GM18873 (cell line): ENCODE results near the gene ZNF865.

ENCODE experiments used
- ATAC-seq: cut with Tn5 transposase; IDR thresholded peaks from one replicate; pipeline ENCODE4 v1.9.1; 2021; ENCODE audit warnings: mild to moderate bottlenecking, moderate library complexity, moderate number of reproducible peaks; ENCODE audit not compliant: unreplicated experiment, low FRiP score

The ZNF865 gene

DNA sequence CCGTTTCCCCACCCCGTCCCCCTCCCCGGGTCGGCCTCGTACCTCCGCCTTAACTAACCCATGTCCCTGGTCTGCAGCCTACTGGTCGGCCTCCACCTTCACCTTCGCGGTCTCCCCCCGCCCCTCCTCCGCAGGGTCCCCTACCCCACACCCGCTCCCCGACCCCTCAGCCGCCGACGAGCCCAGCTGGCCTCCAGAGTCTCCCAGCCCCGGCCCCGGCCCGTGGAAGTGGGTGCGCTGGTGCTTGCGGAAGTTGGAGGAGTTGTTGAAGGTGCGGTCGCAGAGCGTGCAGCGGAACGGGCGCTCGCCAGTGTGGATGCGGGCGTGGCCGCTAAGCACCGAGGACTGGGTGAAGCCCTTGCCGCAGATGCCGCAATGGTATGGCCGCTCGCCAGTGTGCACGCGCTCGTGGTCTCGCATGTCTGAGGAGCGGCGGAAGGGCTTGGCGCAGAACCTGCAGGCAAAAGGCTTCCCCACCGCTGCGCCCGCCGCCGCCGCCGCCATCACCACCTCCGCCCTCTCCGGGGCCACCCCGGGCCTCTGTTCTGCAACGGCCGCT, 16.3 kb downstream of the ZNF865 start:
- no peak for ATAC-seq

GRCh38 chr19:55622242-55622969, 17.0 kb downstream of the ZNF865 start:
- ATAC-seq, result no peak

- no peak for ATAC-seq
Measured at GRCh38 chr19:55623130-55623529, 17.7 kb downstream of the ZNF865 start.

DNA sequence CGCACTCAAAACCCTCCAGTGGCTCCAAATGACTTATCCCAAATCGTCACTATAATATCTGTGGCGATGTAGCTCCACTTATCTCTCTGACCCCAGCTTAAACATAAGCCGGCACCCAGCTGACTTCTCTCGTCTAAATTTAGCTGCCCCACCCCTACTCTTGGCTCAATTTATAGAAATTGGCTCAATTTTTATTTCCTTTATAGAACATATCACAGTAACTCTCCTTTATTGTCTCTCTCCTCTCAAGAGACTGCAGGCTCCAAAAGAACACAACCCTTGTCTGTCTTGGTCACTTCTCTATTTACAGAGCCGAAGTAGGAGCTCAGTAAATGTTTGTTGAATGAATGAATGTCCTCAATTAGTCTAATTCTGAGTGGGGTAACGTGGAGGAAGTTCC, 18.1 kb downstream of the ZNF865 start:
- ATAC-seq, result no peak

- no peak for ATAC-seq
Measured at GRCh38 chr19:55624109-55625003, 18.9 kb downstream of the ZNF865 start, which contains the start of gene ZNF784. TSS of gene ZNF784 (minus strand) at chr19:55624566. CDS start at chr19:55624561, 5 bp downstream.

GRCh38 chr19:55625004-55625326, 19.5 kb downstream of the ZNF865 start:
- ATAC-seq, result no peak

DNA sequence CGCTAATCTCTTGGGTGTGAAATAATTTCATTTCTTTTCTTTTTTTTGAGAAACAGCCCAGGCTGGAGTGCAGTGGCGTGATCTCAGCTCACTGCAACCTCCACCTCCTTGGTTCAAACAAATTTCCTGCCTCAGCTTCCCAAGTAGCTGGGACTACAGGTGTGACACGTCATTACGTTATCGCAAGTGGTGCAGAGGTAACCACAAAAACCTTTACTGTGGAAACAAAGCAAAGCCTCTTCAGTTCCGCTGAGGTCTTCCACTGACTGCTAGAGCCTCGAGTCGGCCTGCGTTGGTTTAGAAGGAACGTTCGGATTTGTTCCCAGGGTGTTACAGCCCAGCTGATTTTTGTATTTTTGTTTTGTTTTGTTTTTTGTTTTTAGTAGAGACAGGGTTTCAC, 20.9 kb downstream of the ZNF865 start:
- ATAC-seq, result no peak

- no peak for ATAC-seq
Measured at GRCh38 chr19:55632463-55632834, 27.0 kb downstream of the ZNF865 start.

DNA sequence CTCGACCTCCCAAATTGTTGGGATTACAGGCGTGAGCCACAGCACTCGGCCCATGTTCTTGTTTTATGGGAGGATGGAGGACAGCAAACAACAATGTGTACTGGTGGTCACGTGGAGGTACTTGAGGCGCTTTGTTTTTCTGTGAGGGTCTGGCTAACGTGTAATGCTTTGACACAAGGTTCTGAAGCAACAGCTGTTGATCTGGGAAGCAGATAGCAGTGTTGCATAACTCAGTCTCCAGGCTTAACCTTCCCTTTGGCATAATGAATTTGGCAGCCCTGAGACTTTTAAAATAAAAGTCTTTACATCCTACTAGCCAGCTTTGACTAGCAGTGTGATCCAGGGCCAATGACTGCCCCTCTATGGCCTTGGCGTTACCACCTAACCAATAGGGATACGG, 28.4 kb downstream of the ZNF865 start:
- ATAC-seq, result no peak

GRCh38 chr19:55635334-55635717, 29.9 kb downstream of the ZNF865 start:
- no peak for ATAC-seq

DNA sequence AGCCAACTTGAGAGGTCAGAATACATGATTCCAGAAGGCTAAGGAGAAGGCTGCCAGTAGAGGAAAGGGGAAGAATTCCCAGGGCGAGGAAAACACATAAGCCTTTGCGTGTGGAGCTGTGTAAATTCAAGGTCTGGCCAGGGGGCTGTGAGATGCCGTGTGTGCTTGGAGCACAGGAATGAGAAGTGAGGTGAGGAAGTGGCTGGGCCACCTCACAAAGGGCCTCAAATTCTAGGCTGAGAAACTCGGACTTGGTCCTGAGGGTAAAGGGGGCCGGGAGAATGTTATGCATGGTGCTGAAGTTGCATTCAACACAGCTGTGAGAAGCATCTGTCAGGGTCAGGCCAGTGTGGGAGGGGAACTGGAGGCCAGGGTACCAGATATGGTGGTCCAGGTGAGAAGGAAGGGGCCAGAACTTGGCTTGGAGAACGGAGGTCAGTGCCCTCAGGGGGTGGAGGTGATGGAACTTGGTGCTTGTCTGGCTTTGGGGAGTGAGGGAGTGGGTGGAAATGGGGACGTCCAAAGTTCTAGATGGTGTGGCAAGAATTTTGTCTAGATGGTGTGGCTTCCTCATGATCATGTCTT, 30.5 kb downstream of the ZNF865 start:
- ATAC-seq, result no peak

DNA sequence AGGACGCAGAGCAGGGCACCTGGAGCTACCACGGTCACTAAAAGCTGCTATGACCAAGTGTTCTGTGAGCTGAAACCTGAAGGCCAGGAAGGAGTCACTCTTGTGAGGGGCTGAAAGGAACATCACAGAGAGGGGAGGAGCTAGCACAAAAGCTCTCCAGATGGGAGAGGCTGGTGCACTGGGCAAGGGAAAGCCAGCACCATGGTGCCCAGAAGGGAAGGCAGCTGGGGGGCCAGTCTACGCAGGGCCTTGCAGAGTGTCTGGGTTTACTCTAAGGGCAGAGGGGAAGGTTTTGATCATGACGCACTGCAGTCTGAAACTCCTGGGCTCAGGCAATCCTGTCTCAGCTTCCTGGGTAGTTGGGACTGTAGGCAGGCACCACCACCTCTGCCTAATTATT, 31.3 kb downstream of the ZNF865 start:
- no peak for ATAC-seq

- no peak for ATAC-seq
Measured at GRCh38 chr19:55637534-55637933, 32.1 kb downstream of the ZNF865 start.

DNA sequence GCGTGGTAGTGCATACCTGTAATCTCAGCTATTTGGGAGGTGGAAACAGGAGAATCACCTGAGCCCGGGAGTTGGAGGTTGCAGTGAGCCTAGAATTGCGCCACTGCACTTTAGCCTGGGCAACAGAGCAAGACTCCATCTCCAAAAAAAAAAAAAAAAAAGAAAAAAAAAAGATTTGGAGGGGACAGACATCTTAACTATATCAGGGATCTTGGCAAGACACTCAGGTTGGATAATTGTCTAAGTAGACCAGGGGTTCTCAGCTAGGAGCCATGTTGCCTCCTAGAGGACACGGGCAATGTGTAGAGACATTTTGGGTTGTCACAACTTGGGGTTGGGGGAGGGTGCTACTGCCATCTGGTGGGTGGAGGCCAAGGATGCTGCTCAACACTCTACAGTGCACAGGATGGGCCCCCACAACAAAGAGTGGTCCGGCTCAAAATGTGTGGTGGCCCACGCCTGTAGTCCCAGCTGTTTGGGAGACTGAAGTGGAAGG, 33.5 kb downstream of the ZNF865 start:
- no peak for ATAC-seq

DNA sequence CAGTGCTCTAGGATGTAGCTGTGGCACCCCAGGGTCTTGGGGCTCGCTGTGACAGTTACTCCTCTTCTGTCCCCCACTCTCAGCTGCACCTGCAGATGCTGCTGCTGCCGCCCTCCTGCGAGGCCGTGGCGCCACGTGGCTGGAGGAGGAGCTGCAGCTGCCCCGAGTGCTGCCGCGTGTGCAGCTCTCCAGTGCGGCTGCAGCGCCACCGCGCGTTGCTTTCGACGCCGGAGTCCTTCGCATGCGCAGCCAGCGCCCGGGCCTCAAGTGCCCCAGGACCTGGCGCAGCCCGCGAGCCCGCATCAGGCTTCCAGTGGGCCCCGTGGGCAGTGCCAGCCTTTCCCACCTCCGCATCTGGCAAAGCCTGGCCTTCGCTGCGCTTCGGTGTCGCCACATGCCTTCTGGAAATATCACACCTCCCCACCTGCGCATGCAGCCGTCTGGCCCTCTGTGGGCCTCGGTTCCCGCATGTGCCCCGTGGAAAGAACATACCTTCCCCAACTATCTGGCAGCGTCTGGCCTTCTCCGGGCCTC, 34.7 kb downstream of the ZNF865 start:
- ATAC-seq, result no peak

DNA sequence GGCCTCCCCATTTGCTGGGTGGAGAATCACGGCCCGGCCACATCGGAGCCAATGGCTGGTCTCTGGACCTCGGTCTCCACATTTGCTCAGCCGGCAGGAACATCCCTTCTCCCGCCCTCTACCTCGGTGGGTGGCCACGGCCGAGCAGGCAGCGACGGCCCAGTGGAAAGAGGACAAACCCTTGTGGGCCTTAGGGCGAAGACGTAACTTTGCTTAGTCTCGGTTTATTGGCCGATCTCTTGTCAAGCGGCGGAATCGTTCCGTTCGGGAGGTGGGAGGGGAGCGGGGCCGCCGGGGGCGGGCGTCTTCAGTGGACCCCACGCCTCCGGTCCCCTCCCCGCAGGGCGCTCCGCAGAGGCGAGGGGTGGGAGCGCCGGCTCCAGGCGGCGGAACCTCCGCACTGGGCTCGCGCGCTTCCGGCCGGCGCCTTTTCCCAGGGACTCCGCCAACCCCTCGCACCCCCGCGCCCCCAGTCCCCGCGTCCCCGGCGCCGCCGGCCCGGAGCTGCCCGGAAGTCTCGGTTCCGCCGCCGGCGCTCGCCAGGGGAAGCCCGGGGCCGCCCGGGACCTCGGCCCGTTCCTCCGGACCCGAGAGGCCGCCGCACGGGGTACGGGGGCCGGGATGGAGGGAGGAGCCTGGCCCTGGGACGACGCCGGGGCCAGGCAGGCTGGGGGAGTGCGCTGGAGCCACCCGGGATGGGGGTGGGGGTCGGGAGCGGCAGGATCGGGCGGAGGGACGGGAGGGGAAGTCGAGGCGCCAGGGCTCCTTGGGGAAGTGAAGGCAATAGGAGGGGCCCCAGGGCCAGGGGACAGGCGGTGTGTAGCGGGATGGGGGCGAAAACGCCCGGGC, 35.4 kb downstream of the ZNF865 start, which contains the start of gene ZNF580:
Gene ZNF580 (plus strand): TSS at position 426 of the 849 bp plus-strand sequence. CDS start 1,507 bp downstream, outside the sequence.
- no peak for ATAC-seq

DNA sequence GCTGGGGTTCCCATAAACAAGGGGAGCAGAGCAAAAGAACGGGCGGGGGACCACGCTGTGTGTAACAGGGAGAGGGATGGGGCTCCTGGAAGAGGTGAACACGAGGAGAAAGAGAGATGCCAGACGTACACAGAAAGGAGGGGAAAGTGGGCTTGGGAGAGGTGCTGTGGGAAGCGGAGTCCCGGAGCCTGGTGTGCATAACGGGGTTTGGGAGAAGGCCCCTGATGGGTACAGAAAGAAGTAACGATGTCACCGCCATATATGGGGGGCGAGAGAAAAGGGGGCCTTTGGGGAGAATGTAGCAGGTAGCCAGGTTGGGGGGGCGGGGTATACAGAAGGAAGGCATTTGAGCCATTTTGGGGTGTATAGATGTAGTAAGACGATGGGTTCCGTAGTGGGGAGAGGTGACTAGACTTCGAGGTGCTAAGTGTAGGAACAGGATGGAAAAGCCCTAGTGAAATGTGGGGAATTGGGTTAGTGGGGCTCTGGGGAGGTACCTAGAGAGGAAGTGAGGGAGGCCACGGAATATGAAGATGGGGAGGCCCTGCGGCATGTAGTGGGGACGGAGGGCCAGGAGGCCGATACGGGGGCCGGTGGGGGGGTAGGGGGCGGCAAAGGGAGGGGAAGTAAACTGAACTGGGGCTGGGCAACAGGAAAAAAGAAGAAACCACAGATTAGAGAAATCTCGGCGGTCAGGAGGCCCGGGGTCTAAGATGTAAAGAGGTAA, 36.1 kb downstream of the ZNF865 start:
- no peak for ATAC-seq

DNA sequence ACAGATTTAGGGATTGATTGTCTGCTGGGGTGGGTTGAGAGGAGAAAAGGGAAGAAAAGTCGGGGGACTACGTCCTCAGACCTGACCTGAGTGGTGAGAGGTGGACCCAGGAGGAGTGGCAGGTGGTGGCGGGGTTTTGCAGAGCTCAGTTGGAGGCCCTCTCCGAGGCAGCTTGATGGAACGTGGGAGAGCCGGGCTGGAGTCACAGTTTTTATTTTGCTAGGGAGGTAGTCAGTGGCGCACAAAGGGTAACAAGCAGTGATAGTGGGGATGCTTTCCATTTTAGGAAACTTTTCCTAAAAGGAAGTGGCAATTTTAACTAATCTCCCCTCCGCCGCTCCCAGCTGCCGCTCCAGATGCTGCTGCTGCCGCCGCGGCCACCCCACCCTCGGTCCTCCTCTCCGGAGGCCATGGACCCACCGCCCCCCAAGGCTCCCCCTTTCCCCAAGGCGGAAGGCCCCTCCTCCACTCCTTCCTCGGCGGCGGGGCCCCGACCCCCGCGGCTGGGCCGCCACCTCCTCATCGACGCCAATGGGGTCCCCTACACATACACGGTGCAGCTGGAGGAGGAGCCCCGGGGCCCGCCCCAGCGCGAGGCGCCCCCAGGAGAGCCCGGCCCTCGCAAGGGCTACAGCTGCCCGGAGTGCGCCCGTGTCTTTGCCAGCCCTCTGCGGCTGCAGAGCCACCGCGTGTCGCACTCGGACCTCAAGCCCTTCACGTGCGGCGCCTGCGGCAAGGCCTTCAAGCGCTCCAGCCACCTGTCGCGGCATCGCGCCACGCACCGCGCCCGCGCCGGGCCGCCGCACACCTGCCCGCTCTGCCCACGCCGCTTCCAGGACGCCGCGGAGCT, 36.9 kb downstream of the ZNF865 start:
- no peak for ATAC-seq
